ENCODE data around the gene SMYD2.

The SMYD2 gene, protein sequence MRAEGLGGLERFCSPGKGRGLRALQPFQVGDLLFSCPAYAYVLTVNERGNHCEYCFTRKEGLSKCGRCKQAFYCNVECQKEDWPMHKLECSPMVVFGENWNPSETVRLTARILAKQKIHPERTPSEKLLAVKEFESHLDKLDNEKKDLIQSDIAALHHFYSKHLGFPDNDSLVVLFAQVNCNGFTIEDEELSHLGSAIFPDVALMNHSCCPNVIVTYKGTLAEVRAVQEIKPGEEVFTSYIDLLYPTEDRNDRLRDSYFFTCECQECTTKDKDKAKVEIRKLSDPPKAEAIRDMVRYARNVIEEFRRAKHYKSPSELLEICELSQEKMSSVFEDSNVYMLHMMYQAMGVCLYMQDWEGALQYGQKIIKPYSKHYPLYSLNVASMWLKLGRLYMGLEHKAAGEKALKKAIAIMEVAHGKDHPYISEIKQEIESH

DNA sequence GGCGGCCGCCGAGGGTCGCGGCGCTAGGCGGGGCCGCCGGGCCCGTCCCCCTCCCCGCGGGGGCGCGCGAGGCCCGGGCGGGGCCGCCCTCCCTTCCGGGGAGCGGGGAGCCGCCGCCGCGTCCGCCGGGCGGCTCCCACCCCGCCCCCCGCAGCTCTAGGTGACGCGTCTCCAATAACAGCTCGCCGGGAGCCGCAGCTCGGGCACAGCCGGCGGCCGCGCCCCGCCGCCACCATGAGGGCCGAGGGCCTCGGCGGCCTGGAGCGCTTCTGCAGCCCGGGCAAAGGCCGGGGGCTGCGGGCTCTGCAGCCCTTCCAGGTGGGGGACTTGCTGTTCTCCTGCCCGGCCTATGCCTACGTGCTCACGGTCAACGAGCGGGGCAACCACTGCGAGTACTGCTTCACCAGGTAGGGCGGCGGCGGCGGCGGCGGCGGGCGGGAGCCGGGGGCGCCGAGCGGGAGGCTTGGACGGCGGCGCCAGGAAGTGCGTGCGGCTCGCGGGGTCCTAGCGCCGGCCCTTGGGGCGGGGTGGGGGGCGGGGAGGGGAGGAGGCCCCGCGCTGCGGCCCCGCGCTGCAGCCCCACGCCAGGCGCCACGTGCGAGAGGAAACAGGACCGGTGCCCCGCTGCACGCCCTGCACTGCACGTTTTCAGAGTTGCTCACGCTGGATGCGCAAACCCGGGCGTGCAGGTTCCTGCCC, at the start of gene SMYD2:
Gene SMYD2 (plus strand): TSS at position 139 of the 699 bp plus-strand sequence. CDS start 96 bp downstream, at position 235.
- peak; percentile 65 for DNase-seq

DNA sequence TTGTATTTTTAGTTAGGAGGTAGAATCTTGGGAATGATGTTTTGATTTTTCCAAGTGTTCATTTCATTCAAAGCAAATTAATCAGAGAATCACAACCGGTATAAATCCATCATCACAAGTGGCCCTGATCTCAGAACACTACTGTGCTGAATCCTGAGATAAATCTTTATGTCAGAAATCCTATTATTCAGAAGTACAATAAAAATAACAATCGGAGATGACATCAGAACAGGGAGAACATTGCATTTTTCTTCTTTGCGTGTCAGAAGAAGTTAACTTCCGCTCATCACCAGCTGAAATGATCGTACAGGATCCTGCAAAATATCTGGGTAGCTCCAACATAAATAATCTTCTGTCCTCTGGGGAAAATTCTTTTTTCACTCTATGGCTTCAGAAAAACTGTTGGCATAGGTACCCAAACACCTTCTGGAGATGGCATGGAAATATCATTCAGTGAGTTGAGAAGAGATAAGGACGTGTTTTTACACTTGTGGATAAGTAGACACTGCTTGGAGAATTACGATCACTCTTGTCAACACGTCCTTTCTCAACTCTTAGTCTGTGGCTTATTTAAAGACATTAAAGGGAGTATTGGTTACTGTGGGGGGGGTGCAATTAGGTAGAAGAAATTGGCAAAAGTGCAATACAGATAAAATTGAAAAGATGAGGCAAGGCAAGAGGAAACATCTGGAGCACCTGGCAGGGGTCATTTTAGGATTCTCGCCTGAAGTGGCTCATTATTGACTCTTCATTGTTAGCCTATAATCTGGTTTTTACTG, 46.9 kb upstream of the SMYD2 start:
- DNase-seq: no peak

DNA sequence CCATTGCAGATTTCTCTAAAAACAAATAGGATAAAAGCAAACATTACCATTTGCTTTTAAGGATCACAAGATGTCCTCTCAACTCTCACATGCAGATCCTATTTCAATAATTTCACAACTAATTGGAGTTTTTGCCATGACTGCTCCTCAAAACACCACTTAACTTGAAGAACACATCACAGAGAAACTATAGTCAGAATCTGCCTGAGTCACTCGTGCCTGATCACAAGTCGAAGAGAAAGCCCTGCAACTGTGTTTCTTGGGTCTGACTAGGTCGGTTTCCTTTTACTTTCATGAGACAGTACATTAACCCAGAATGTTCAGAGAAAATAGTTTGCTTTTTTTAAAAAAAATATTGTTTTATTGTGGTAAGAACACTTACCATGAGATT, 46.3 kb upstream of the SMYD2 start:
- DNase-seq: no peak

DNA sequence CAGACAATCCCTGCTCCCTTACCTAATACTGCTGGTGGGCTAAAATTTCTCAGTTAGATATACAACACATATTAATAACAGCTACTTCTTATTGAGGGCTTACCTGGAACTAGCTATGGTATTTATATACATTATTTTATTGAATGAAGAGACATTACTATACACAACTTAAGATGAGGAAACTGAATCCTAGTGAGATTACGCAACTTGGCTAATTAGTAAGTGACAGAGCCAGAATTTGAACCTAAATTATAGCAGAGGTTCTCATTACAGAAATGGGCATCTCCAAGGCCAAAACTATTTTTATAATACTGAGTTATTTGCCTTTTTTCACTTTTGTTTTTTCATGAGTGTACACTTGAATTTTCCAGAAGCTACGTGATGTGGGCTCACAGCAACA, 44.5 kb upstream of the SMYD2 start:
- DNase-seq: no peak

DNA sequence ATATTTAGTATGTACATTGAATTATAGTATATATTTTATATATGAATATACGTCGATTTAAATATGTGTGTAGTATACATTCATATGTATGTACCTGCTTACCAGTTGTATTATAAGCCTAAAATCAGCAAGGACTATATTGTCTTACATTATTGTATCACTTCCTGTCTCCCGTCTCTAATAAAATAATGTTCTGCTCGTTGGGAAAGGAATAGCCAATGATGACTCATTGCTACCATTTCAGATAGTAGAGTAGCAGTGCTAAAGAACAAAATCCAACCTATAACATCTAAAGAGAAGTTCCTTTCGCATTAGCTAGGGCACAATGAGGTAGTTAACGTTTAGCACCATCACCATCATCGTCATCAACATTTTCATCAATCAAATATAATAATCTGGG, 39.9 kb upstream of the SMYD2 start:
- no peak for DNase-seq

DNA sequence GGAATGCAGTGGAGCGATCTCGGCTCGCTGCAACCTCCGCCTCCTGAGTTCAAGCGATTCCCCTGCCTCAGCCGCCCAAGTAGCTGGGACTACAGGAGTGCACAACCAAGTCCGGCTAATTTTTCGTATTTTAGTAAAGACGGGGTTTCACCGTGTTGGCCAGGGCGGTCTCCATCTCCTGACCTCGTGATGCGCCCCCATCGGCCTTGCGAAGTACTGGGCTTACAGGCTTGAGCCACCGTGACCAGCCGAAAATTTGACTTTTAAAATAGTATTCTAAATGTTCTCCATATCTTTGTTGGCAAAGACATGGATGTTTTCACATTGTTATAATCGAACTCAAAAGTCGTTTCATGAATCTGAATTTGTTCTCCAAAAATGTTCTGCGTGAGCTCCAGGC, 36.7 kb upstream of the SMYD2 start:
- no peak for DNase-seq

DNA sequence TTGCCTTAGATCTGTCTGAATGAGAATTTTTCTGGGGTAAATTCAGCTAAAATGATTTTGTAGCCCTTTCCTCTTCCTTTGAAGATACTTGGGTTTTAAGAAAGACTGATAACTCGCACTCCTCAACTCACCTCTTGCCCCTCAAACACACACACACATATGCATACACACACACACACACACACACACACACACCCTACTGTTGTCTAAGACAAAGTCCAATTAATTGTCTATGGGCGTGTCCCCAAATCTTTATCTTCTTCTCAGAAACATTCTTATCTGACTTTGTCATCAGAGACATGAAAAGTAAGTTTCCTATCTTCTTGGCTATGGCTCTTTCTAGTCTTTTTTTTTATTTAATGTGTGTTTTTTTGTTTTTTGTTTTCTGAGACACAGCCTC, 36.1 kb upstream of the SMYD2 start:
- no peak for DNase-seq

DNA sequence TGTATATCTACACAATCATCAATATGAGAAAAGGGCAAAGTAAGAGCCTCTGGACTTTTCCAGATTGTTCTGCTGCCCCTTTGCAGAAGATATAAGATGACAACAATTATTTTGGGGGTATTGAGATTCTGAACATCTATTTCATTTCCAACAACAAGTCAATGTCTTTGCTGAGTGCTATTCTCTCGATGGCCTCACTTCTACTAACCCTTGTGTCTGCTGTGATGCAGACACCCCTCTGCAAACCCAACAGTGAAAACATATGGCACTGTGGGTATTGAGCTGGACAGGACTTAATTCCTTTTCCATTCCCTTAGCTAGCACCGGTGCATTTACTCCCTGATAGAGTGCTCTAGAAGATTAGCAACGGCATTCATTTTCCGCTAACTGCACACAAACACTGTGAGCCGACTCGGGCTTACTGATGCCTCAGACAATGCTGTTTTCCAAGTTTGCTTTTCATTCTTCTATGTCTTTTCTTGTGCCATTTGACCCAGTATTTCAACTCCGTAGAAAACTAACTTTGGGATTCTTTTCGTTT, 33.4 kb upstream of the SMYD2 start:
- no peak for DNase-seq

DNA sequence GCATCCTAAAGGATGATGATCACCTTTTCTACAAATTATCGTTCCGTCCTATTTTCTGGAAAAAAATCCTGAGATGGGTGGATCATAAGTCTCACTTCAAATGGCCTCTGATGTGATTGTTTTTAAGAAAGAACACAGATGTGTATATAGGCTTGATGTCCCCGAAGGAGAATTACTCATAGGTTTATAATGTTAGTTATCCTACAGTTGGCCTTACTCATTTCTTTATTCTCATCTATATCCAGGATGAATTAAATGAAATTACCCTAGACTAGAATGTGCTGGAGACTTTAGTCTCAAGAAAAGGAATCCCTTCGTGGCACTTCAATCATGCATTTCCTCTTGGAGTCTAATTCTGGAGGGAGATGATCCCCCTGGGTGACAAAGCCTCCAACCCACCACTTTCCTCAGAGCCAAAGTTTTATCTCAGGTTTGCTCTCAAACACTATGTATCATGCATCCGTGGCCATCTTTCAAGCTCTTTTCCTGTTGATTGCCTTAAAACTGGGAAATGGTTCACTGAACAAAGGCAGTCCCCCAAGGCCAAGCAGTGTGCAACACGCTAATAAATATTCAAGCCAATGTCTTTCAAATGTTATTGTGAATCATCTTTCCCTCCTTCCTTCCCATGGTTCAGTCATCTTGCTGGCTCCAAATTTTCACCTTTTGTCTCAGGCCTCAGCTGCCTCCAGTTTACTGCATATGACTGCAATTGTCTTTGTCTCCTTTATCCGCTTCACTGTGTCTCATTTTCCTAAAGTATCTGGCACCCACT, 32.5 kb upstream of the SMYD2 start:
- no peak for DNase-seq

DNA sequence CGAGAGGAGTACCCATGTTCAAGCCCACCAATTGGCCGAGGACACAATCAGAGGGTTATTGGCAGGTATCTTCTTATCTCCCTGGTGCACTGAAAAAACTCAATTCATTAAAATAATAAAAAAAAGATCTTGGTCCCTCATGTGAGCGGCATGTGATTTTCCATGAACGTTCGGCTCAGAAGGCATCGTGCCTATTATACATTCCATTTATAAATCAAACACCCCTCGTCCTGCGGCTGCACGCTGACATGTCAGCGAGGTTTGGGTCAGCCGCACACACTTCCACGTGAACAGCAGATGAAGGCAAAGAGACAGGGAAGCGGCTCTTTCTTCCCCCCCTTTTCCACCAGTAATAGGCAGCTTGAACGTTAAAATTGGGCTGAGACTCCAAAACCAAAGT, 31.3 kb upstream of the SMYD2 start:
- DNase-seq: no peak

DNA sequence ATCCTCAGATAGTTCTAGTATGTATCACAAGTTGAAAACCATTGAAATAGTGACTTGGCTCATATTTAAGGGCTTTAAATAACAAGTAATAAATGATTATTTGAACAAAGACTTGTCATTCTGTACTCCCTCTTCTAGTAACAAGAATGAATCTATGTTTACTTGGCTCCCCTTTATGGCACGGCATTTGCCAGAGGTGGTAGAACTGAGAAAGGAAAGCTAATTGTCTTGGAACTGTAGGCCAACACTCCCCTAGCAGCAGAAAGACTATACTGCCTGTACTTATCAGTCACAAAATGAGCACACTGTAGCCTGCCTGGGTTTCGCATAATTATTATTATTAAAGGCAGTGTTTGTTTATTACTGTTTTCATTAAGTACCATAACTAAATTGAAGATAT, 29.6 kb upstream of the SMYD2 start:
- no peak for DNase-seq

DNA sequence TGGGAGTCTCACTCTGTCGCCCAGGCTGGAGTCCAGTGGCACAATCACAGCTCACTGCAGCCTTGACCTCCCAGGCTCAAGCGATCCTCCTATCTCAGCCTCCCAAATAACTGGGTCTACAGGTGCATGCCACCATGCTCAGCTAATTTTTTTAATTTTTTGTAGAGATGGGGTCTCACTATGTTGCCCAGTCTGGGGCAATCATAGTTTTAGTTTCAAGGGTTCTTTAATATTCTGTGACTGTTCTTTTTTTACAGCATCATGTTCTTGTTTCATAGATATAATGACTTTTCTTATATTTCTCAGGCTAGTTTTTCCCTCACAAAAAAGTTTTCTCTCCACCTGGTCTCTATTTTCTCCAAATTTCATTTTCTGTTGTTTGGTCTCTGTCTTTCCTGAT, 25.4 kb upstream of the SMYD2 start:
- DNase-seq: no peak

DNA sequence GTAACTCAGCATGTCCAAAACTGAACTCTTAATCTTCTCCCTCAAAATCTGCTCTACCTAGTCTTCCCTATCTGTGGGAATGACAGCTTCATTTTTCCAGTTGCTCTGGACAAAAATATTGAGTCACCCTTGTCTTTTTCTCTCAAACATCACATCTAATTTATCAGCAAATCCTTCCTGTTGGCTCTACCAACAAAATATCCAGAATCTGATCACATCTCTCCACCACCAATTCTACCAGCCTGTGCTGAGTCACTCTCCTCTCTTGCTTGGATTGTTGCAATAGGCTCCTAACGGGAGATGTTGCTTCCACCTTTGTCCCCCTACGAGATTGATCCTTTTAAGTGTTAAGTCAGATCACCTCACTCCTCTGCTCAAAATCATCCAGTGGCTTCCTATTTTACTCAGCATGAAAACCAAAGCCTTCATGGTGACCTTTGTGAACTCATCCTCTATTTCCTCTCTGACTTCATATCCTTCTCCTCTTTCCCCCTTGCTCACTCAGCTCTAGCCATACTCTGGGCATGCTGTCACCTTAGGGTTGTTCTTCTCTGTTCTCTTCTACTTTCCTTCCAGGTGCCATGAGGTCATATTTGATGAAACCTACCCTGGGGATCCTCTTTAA, 21.5 kb upstream of the SMYD2 start:
- DNase-seq: no peak

DNA sequence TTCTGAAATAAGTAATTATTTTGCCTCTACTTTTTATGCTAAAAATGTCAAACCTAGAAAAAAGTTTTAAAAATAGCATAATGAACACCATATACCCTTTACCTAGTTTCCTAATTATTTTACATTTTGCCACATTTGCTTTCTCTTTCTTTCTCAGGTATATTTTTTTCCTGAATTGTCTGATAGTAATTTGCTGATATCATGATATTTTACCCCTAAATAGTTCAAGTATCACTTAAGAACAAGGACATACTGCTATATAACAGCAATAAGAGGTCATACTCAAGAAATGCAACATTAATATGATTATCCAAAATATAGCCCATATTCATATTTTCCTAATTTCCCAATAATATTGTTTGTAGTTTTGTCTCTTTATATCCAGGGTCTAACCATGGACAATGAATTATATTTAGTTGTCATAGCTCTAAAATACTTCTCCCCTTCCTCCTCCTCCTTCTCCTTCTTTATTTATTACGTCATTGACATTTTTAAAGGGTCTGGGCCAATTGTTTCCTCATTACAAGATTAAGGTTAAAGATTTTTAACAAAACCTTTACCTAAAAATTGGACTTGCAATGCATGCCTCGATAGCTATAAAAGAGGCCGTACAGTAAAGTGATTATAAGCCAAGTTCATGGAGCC, 20.3 kb upstream of the SMYD2 start:
- no peak for DNase-seq

DNA sequence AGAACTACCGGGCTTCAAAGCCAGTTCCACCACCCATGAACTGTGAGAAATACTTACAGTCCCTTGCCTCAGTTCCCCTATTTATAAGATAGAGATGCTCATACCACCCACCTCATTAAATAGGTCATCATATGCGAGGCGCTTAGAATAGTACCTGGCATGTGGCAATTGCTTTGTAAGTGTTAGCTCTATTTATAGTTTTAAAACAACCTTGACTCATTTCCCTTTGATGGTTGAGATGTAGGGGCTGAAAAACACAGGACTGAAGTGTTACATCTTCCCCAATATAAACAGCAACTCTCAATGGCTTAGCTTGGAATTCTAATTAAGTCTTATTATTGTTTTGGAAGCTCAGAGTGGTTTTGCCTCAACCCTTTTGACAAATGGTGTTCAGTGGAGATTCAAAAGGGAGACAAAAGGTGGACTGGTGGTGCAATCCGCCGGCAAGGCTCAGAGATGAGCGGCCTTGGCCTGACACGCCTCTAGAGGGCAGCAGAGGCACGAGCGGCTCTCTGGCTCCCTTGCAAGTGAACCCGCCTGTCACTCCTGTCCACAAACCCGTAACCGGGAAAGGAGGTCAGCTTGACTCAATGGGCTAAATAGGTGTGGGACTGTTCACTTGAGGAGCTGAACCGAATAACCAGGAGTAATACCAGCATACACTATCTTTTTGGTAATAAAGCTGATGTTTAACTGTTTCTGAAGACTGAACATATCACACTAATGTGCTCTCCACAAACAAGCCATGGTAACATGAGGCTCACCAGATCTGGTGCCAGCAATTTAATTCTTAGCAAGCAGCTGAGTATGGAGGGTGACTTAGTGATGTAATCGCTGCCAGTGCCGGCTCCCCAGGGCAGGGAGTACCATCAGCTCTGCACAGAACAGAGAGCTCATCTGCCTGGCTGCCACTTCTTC, 19.5 kb upstream of the SMYD2 start:
- DNase-seq: peak; percentile 82

DNA sequence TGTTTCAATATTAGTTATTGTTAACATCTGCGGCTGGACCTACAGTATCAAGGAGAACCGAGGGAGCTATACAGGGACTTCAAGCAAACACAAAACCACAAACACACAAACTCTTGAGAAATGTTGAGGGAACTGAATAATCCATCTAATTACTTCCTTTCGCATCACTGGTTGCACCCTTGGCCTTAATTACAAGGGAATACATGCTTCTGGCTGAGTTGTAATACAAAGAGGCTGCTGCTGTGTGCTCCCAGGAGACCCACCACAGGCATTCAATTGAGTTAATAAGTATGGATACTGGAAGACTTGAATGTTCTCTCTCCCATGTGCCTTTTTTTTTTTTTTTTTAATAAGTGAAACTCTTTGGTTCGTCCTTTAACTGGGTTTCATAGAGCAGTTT, 16.8 kb upstream of the SMYD2 start:
- DNase-seq: no peak

DNA sequence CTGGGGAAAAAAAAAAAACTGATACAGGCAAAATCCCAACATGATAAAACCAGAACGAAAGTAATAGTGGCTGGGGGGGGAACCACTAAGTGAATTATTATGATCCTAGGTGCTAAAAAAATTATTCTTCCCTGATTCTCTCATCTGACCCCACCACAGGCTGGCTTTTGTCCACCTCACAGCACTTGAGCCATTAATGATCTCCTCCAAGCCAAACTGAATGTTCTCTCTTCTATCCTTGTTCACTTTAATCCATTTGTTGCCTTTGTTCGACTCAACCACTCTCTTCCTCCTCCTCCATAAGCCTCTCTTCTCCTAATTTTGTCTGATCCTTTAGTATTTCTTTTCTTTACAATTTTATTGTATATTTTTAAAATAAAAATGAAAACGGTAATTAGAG, 16.0 kb upstream of the SMYD2 start:
- DNase-seq: no peak

DNA sequence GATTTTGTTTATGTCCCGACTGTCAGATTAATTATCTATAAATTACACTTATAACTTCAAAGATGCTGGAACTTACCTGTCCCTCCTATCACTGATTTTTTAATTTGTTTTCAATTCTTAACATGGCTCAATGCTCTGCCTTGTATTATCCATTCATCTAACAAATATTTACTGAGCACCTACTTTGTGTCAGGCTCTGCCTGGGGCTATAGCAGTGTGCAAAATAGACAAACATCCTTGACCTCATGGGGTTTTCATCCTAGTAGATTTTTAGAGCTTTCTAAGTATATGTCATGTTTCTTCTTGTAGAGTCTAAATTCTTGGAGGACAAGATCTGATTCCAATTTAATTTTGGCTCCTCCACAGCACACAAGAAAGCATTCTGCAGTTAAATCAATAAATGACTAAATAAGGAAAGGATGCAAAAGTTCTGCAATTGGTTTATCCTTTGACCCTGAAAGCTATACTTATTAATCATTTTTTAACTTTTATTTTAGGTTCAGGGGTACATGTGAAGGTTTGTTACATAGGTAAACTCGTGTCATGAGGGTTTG, 10.8 kb upstream of the SMYD2 start:
- DNase-seq: no peak

DNA sequence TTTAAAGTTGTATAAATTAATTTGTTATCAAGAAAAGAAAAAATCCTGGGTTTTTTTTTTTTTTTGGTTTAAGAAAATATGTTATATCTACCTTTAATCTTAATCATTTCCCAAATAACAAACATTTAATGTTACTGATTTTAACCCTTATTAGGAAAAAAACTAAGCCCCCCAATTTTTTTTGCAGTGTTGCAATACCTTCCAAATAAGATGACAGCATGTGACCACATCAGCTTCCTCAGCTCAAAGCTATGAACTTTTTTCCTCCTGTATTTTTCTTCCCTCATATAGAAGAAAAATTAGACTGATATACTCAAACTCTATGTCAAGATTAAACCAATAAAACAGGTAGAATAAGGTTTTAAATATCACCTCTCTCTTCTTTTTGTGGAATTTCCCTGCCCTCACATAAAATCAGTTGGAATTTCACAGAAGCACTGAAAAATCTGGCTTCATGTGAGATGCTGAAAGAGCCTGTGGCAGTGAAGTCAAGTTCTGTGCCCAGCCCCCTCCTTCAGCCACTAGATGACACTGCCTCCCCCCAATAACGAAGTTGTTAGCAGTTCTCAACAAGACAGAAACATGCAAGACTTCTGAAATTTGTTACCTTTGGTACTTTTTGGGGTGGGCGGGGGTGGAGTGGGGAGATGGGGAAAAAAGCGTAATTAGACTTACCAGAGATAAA, 9.6 kb upstream of the SMYD2 start:
- no peak for DNase-seq
